ENCODE data around the gene KDM3B.

- TF ChIP-seq POLR2A (IDR thresholded peaks at IDR 0.05) (no peak), CTCF (IDR thresholded peaks at IDR 0.05) (no peak)
Observed at GRCh38 chr5:138438003-138438723, 85.7 kb downstream of the KDM3B start.
